Esophagus squamous epithelium (tissue), 5 donors: ENCODE results near the gene APBA2. TPM values are rescaled to one million over a fixed set of nuclear protein-coding genes. Genes with fewer than 3 reads are reported as not detected.

Experiments used
- DNase-seq: peaks from one replicate; lab custom pipeline; 2025; lab: John Stamatoyannopoulos, UW
- H3K27ac ChIP-seq, 4 donors: fragments of 200-600 bp; sonication (generic); one replicate each; pipeline ENCODE4 v1.5.1; 2016 to 2019; ENCODE audit warnings: mild to moderate bottlenecking in 1 of 4
- H3K27me3 ChIP-seq, 4 donors: fragments of 200-600 bp; sonication (generic); 1 replicate in 3 of 4; 2 replicates in 1 of 4; pipeline versions ENCODE4 v1.5.1 to v1.6.0; 2017 to 2021; ENCODE audit warnings: antibody characterized with exemption in 1 of 4
- H3K36me3 ChIP-seq, 3 donors: fragments of 200-600 bp; sonication (generic); one replicate each; pipeline ENCODE4 v1.5.1; 2016 to 2019
- H3K4me1 ChIP-seq, 3 donors: fragments of 200-600 bp; sonication (generic); one replicate each; pipeline ENCODE4 v1.5.1; 2017 to 2019
- H3K4me3 ChIP-seq, 4 donors: fragments of 200-600 bp; sonication (generic); 1 replicate in 3 of 4; 2 replicates in 1 of 4; pipeline ENCODE4 v1.5.1; 2016 to 2019; ENCODE audit warnings: mild to moderate bottlenecking in 2 of 4, moderate library complexity in 1 of 4
- H3K9me3 ChIP-seq, 3 donors: fragments of 200-600 bp; sonication (generic); one replicate each; pipeline ENCODE4 v1.5.1; 2016 to 2019
- POLR2A ChIP-seq, 4 donors: fragments of 450-650 bp; IDR thresholded peaks; one replicate each; pipeline ENCODE4 v1.6.1; 2017; ENCODE audit warnings: antibody characterized with exemption in 4 of 4, mild to moderate bottlenecking in 4 of 4, moderate library complexity in 3 of 4
- WGBS, 2 donors: methylation state at CpG; one replicate each; pipeline ENCODE4 v1.1.5; 2018; 5-methylcytosine and 5-hydroxymethylcytosine counted together
- intact Hi-C: fragments of 100-400 bp; cut with DNase I; formaldehyde crosslinking; loops from one replicate; pipeline ENCODE4 v1.15.0; 2022
- total RNA-seq, 4 donors: library from RNA; depleted of rRNA; stranded (reverse); fragments of >200 nt; gene quantifications; one replicate each; pipeline ENCODE4 v1.1.0, GENCODE V29; 2016
- TF ChIP-seq, protein P1 (sequence below), 6 experiments: fragments of 450-650 bp in 4 of 6; fragments of 200-600 bp in 2 of 6; sonication (generic) in 2 of 6; IDR thresholded peaks; one replicate each; pipeline ENCODE4 v1.5.1; 2016 to 2019; ENCODE audit warnings: antibody characterized with exemption in 6 of 6, mild to moderate bottlenecking in 4 of 6, moderate library complexity in 4 of 6
- donor health status: DM: yes; HTN: yes; CAD: no.

The APBA2 gene
- total RNA-seq, 4 donors from 2014 or later: 0.82 to 9.9 (median 1.6) TPM

DNA sequence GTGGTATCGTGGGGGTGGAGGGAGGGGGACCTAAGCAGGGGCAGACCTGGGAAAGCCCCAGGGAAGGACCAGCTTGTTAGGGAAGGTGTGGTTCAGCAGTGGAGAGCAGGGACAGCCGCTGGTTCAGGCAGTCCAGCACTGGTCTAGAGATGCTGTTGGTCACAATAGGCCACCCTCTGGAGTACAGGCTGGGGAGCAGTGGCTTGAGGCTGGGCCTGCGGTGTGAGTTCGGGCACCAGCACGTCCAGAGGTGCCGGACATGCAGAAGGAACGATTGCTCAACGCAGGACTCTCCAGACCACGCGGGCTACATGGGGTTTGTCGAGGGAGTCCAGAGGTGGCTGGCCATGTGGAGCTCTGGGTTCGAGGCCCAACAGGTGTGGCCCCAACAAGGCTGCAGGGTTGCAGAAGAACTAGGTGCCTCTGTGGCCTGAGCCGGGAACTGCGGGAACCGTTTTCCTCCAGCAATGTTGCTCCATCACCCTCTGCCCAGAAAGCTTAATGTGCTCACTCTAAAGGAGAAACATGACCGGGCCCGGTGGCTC lies 143.9 kb downstream of the APBA2 start:
- Histone ChIP-seq H3K27ac (no peak overlapping the region), H3K4me3 (no peak overlapping the region), H3K27me3 (no peaks in the 10 kb centered on the region), H3K36me3 (no peaks in the 10 kb centered on the region), H3K9me3 (no peaks in the 10 kb centered on the region), H3K4me1 (no peaks in the 10 kb centered on the region)
- intact Hi-C loops: no loop called here
- WGBS, 2 donors: 90 to 92% methylated on average over 10 to 13 of the region's 17 CpGs
- DNase-seq: no peak
- TF ChIP-seq POLR2A (IDR thresholded peaks at IDR 0.05): no peak
- TF ChIP-seq, protein P1, sequence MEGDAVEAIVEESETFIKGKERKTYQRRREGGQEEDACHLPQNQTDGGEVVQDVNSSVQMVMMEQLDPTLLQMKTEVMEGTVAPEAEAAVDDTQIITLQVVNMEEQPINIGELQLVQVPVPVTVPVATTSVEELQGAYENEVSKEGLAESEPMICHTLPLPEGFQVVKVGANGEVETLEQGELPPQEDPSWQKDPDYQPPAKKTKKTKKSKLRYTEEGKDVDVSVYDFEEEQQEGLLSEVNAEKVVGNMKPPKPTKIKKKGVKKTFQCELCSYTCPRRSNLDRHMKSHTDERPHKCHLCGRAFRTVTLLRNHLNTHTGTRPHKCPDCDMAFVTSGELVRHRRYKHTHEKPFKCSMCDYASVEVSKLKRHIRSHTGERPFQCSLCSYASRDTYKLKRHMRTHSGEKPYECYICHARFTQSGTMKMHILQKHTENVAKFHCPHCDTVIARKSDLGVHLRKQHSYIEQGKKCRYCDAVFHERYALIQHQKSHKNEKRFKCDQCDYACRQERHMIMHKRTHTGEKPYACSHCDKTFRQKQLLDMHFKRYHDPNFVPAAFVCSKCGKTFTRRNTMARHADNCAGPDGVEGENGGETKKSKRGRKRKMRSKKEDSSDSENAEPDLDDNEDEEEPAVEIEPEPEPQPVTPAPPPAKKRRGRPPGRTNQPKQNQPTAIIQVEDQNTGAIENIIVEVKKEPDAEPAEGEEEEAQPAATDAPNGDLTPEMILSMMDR (IDR thresholded peaks at IDR 0.05): no peak

DNA sequence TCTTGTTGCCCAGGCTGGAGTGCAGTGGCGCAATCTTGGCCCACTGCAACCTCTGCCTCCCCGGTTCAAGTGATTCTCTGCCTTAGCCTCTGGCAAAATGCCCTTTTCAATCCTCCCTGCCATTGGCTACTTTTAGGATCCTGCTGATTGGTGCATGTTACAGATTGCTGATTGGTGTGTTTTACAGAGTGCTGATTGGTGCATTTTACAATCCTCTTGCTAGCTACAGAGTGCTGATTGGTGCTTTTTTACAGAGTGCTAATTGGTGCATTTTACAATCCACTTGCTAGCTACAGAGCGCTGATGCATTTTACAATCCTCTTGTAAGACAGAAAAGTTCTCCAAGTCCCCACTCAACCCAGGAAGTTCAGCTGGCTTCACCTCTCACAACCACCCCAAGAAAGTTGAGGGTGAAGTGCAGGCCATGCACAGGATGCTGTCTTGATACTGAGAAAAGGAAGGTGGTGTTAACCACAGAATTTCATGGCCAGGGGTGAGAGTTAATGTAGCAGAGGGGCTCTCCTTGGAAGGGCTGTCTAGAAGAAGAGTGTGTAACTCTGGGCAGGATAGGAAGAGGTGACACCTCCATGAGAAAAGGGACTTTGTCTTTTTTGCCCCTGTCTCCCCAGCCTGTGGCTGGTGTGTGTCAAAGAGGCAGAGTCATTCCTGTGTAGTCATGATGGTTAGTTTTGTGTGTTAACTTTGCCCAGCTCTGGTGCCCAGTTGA lies 145.9 kb downstream of the APBA2 start:
- WGBS, 2 donors: 81 to 82% methylated on average over 3 of the region's 3 CpGs
- intact Hi-C loops: no loop called here
- no peak overlapping the region for H3K4me3 ChIP-seq
- no peak for TF ChIP-seq POLR2A (IDR thresholded peaks at IDR 0.05)
- TF ChIP-seq, protein P1 (IDR thresholded peaks at IDR 0.05): no peak
- no peaks in the 10 kb centered on the region for H3K36me3 ChIP-seq
- no peaks in the 10 kb centered on the region for H3K4me1 ChIP-seq
- no peaks in the 10 kb centered on the region for H3K9me3 ChIP-seq
- no peak for DNase-seq
- H3K27ac ChIP-seq: no peak overlapping the region
- no peaks in the 10 kb centered on the region for H3K27me3 ChIP-seq

DNA sequence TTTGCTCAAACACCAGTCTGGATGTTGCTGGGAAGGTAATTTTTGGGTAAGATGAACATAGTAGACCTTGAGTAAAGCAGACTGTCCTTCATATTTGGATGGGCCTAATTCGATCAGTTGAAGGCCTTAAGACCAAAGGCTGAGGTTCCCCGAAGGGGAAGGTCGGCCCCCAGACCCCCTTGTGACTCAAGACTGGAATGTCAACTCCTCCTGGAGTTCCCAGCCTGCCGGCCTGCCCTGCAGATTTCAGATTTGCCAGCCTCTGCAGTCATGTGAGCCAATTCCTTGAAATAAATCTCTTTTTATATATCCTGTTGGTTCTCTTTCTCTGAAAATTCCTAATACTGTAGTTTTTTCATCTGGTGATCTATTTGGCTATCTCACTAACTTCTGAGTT lies 146.5 kb downstream of the APBA2 start:
- no peaks in the 10 kb centered on the region for H3K9me3 ChIP-seq
- no peak overlapping the region for H3K4me3 ChIP-seq
- no peaks in the 10 kb centered on the region for H3K27me3 ChIP-seq
- no peak for TF ChIP-seq POLR2A (IDR thresholded peaks at IDR 0.05)
- TF ChIP-seq, protein P1 (IDR thresholded peaks at IDR 0.05): no peak
- H3K4me1 ChIP-seq: no peaks in the 10 kb centered on the region
- no peak overlapping the region for H3K27ac ChIP-seq
- no peaks in the 10 kb centered on the region for H3K36me3 ChIP-seq
- intact Hi-C loops: no loop called here
- 54 to 70% methylated on average over 4 of the region's 4 CpGs for WGBS, 2 donors
- DNase-seq: no peak

DNA sequence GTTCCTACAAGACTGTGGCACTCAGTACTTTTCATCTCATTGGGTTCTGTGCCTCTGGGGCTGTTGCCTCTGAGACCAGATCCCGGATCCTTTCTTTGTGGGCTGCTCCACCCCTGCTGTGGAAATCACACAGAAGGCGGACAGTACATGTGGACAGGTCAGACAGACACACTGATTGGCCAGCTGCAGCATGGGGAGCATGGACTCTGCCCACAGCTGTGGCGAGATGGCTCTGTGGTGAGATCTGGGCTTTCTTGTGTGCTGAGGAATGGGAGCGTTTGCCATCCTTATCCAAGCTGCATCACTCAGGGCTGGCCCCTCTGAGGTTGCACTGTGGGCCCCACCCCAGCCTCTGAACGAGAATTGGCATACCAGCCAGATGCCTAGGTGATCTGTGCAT lies 147.0 kb downstream of the APBA2 start:
- no peaks in the 10 kb centered on the region for H3K9me3 ChIP-seq
- no peak for DNase-seq
- H3K4me3 ChIP-seq: no peak overlapping the region
- H3K36me3 ChIP-seq: no peaks in the 10 kb centered on the region
- no peaks in the 10 kb centered on the region for H3K4me1 ChIP-seq
- H3K27ac ChIP-seq: no peak overlapping the region
- TF ChIP-seq, protein P1 (IDR thresholded peaks at IDR 0.05): no peak
- TF ChIP-seq POLR2A (IDR thresholded peaks at IDR 0.05): no peak
- WGBS, 2 donors: 80 to 90% methylated on average over 2 of the region's 5 CpGs
- intact Hi-C loops: no loop called here
- H3K27me3 ChIP-seq: no peaks in the 10 kb centered on the region

DNA sequence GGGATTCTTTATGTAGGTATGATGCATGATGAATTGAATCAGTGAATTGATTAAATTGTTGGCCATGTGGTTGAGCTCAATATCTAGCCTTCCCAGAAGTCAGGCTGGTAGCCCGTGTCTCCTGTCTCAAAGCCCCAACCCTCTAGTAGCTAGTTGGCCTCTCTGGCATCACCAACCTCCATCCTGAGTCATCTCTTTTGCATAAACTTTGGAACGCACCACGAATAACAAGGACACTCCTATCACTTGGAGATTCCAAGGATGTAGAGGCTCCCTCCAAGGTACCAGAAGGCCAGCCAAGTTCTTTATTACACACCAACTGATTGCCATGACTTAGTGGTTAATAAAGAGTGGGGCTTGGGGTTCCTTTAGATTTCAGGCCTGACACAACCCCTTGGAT lies 148.4 kb downstream of the APBA2 start:
- 49 to 71% methylated on average over 1 to 3 of the region's 3 CpGs for WGBS, 2 donors
- DNase-seq: no peak

More for the DNA sequence above, 148.4 kb downstream of the APBA2 start:
- H3K4me1 ChIP-seq: no peaks in the 10 kb centered on the region
- TF ChIP-seq, protein P1 (IDR thresholded peaks at IDR 0.05): no peak
- no peak for TF ChIP-seq POLR2A (IDR thresholded peaks at IDR 0.05)
- no peak overlapping the region for H3K4me3 ChIP-seq
- no peaks in the 10 kb centered on the region for H3K27me3 ChIP-seq
- H3K9me3 ChIP-seq: no peaks in the 10 kb centered on the region
- no peak overlapping the region for H3K27ac ChIP-seq
- intact Hi-C loops: no loop called here
- no peaks in the 10 kb centered on the region for H3K36me3 ChIP-seq
